ENCODE measurements around the gene ITGB3.

The ITGB3 gene

GRCh38 chr17:47301831-47302230 is 48.2 kb downstream of the ITGB3 start:
- TF ChIP-seq CTCF (IDR thresholded peaks at IDR 0.05; ENCODE audit: low read depth, low read length, missing control alignments): no peak
- DNase-seq (ENCODE audit: extremely low read depth, low read depth): no peak
- no peak overlapping the region for H3K4me3 ChIP-seq (replicated peaks; ENCODE audit: low read depth, low read length)

GRCh38 chr17:47304186-47304585 is 50.6 kb downstream of the ITGB3 start:
- peak; percentile 44 for DNase-seq (ENCODE audit: extremely low read depth, low read depth)
- TF ChIP-seq CTCF (IDR thresholded peaks at IDR 0.05; ENCODE audit: low read depth, low read length, missing control alignments): no peak
- H3K4me3 ChIP-seq (replicated peaks; ENCODE audit: low read depth, low read length): no peak overlapping the region

- H3K4me3 ChIP-seq (replicated peaks; ENCODE audit: low read depth, low read length): no peak overlapping the region
- DNase-seq (ENCODE audit: extremely low read depth, low read depth): peak; percentile 87
- TF ChIP-seq CTCF (IDR thresholded peaks at IDR 0.05; ENCODE audit: low read depth, low read length, missing control alignments): no peak
Measured at GRCh38 chr17:47305302-47305923, 51.8 kb downstream of the ITGB3 start.

- no peak overlapping the region for H3K4me3 ChIP-seq (replicated peaks; ENCODE audit: low read depth, low read length)
- DNase-seq (ENCODE audit: extremely low read depth, low read depth): no peak
- no peak for TF ChIP-seq CTCF (IDR thresholded peaks at IDR 0.05; ENCODE audit: low read depth, low read length, missing control alignments)
Measured at GRCh38 chr17:47310186-47310733, 56.6 kb downstream of the ITGB3 start.

GRCh38 chr17:47311420-47311819 is 57.8 kb downstream of the ITGB3 start:
- no peak for DNase-seq (ENCODE audit: extremely low read depth, low read depth)
- no peak for TF ChIP-seq CTCF (IDR thresholded peaks at IDR 0.05; ENCODE audit: low read depth, low read length, missing control alignments)

GRCh38 chr17:47315451-47316266 is 62.0 kb downstream of the ITGB3 start:
- TF ChIP-seq CTCF (IDR thresholded peaks at IDR 0.05; ENCODE audit: low read depth, low read length, missing control alignments): peak; percentile 70
- peak; percentile 71 for DNase-seq (ENCODE audit: extremely low read depth, low read depth)

More at GRCh38 chr17:47311420-47311819, 57.8 kb downstream of the ITGB3 start:
- no peak overlapping the region for H3K4me3 ChIP-seq (replicated peaks; ENCODE audit: low read depth, low read length)

More at GRCh38 chr17:47315451-47316266, 62.0 kb downstream of the ITGB3 start:
- H3K4me3 ChIP-seq (replicated peaks; ENCODE audit: low read depth, low read length): no peak overlapping the region

All from HFF-Myc (cell line).